HepG2 (cell line): Measurements from ENCODE around the gene TDRD3.

Experiments used
- JUND ChIP-seq: sonication (generic); formaldehyde crosslinking; IDR thresholded peaks from 2 replicates; pipeline ENCODE4 v1.8.0; 2022; ENCODE audit warnings: mild to moderate bottlenecking, missing genetic modification reagents
- ZNF704 ChIP-seq: sonication (generic); formaldehyde crosslinking; IDR thresholded peaks from 2 replicates; pipeline ENCODE4 v1.8.1; 2023; ENCODE audit warnings: mild to moderate bottlenecking, inconsistent platforms, moderate library complexity, missing genetic modification reagents, borderline replicate concordance

DNA sequence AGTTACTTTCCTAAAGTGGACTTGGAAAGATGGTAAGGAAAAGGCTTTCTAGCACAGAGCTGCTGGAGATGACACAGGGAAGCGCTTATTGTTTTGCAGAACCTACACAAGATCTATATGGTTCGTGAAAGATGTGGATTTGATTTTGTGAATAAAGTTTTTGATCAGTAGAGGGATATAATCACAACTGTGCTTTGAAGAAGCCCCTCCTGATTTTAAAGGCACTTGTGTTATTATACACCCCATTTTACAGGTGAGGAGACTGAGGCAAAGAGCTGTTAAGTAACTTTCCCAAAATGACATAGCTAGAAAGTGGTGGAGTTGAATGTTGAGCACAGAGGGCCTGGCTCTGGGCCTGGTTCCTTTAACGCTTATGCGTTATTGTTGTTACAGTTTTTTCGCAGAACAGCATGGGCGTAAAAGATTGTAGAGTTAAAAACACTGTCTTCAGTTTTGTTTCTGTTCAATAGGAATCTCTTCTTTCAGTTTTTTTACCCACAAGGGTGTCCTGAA, 1.4 kb downstream of the TDRD3 start:
- no peak for TF ChIP-seq JUND
- TF ChIP-seq ZNF704, result no peak
